Neural cell (in vitro differentiated cells): ENCODE measurements around the gene TMC1. TPM values are rescaled to one million over a fixed set of nuclear protein-coding genes. Genes with fewer than 3 reads are reported as not detected.

Experiments
- H2AFZ ChIP-seq: fragments of 200-600, 300-800 bp; sonication (generic), shearing (Covaris generic); 2 replicates; pipeline ENCODE4 v1.6.0; 2014; ENCODE audit warnings: low read depth, mild to moderate bottlenecking, antibody characterized with exemption, low read length, moderate library complexity
- H3F3A ChIP-seq: fragments of 200-600 bp; shearing (Covaris generic); 2 replicates; pipeline ENCODE4 v1.6.1; 2016; ENCODE audit warnings: mild to moderate bottlenecking, moderate library complexity, mixed read lengths, antibody characterized with exemption, low read length; ENCODE audit not compliant: insufficient read depth, poor library complexity, severe bottlenecking
- H3K27ac ChIP-seq: fragments of 200-600, 300-800 bp; sonication (generic), shearing (Covaris generic); 2 replicates; pipeline ENCODE4 v1.5.1; 2014; ENCODE audit warnings: mild to moderate bottlenecking, low read length, moderate library complexity
- H3K27me3 ChIP-seq: fragments of 300-800, 200-600 bp; sonication (generic), shearing (Covaris generic); 2 replicates; pipeline ENCODE4 v1.6.0; 2014; ENCODE audit warnings: mild to moderate bottlenecking, low read depth, low read length, moderate library complexity; ENCODE audit not compliant: insufficient read depth
- H3K36me3 ChIP-seq: fragments of 300-800, 200-600 bp; sonication (generic), shearing (Covaris generic); 2 replicates; pipeline ENCODE4 v1.5.1; 2014; ENCODE audit warnings: mild to moderate bottlenecking, antibody characterized with exemption, low read length, moderate library complexity; ENCODE audit not compliant: insufficient read depth
- H3K4me2 ChIP-seq: fragments of 300-800, 200-600 bp; sonication (generic), shearing (Covaris generic); 2 replicates; pipeline ENCODE4 v1.6.0; 2014; ENCODE audit warnings: mild to moderate bottlenecking, low read length
- H3K4me3 ChIP-seq: fragments of 300-800, 200-600 bp; sonication (generic), shearing (Covaris generic); 2 replicates; pipeline ENCODE4 v1.5.1; 2014; ENCODE audit warnings: mild to moderate bottlenecking, low read length, moderate library complexity
- H3K79me2 ChIP-seq: fragments of 200-600 bp; shearing (Covaris generic); replicated peaks from 2 replicates; pipeline ENCODE4 v1.6.0; 2014; ENCODE audit warnings: mild to moderate bottlenecking, low read length, moderate library complexity; ENCODE audit not compliant: insufficient read depth
- H3K9ac ChIP-seq: fragments of 300-800, 200-600 bp; sonication (generic), shearing (Covaris generic); 2 replicates; pipeline ENCODE4 v1.6.1; 2016; ENCODE audit warnings: mild to moderate bottlenecking, low read length, mixed read lengths
- H3K9me2 ChIP-seq: fragments of 200-600 bp; shearing (Covaris generic); 2 replicates; pipeline ENCODE4 v1.6.1; 2016; ENCODE audit warnings: mild to moderate bottlenecking, low read length, mixed read lengths; ENCODE audit not compliant: insufficient read depth
- H3K9me3 ChIP-seq: fragments of 200-600, 300-800 bp; sonication (generic), shearing (Covaris generic); 2 replicates; pipeline ENCODE4 v1.6.1; 2016; ENCODE audit warnings: mild to moderate bottlenecking, mixed run types, low read length, moderate library complexity, mixed read lengths
- H4K20me1 ChIP-seq: fragments of 200-600 bp; shearing (Covaris generic); 2 replicates; pipeline ENCODE4 v1.6.1; 2016; ENCODE audit warnings: mild to moderate bottlenecking, mixed run types; ENCODE audit not compliant: insufficient read depth
- CTCF ChIP-seq: fragments of 450-650 bp; IDR thresholded peaks from 2 replicates; pipeline ENCODE4 v1.5.1; 2014; ENCODE audit warnings: antibody characterized with exemption, mild to moderate bottlenecking, moderate library complexity; ENCODE audit not compliant: poor library complexity, severe bottlenecking
- EP300 ChIP-seq: fragments of 450-650 bp; conservative IDR thresholded peaks from 2 replicates; pipeline ENCODE4 v1.6.1; 2014; ENCODE audit warnings: antibody characterized with exemption, mild to moderate bottlenecking, moderate library complexity; ENCODE audit not compliant: poor library complexity, severe bottlenecking
- EZH2 ChIP-seq: fragments of 200-600, 300-800 bp; shearing (Covaris generic), sonication (generic); IDR thresholded peaks from 2 replicates; pipeline ENCODE4 v1.6.1; 2014; ENCODE audit warnings: antibody characterized with exemption, low read length, borderline replicate concordance, mild to moderate bottlenecking; ENCODE audit not compliant: insufficient read depth, poor library complexity, severe bottlenecking
- MXI1 ChIP-seq: fragments of 450-650 bp; conservative IDR thresholded peaks from 2 replicates; pipeline ENCODE4 v1.6.1; 2014; ENCODE audit warnings: antibody characterized with exemption, mild to moderate bottlenecking; ENCODE audit not compliant: poor library complexity, severe bottlenecking
- POLR2AphosphoS5 ChIP-seq: IDR thresholded peaks from 2 replicates; pipeline ENCODE4 v1.6.1; 2012
- RAD21 ChIP-seq: fragments of 450-650 bp; conservative IDR thresholded peaks from 2 replicates; pipeline ENCODE4 v1.6.1; 2014; ENCODE audit warnings: antibody characterized with exemption, mild to moderate bottlenecking, moderate library complexity
- REST ChIP-seq: IDR thresholded peaks from 2 replicates; pipeline ENCODE4 v1.6.1; 2012; ENCODE audit warnings: borderline replicate concordance
- SMC3 ChIP-seq: fragments of 450-650 bp; conservative IDR thresholded peaks from 2 replicates; pipeline ENCODE4 v1.6.1; 2014; ENCODE audit warnings: antibody characterized with exemption, mild to moderate bottlenecking, moderate library complexity; ENCODE audit not compliant: poor library complexity
- TAF1 ChIP-seq: IDR thresholded peaks from 2 replicates; pipeline ENCODE4 v1.6.1; 2012; ENCODE audit warnings: low read depth
- polyA plus RNA-seq: library from polyadenylated mRNA; depleted of rRNA; stranded (reverse); fragments of >200 nt; gene quantifications from 2 replicates; pipeline ENCODE4 v1.2.3, GENCODE V29; 2014

TMC1 gene
- polyA plus RNA-seq, 1 donor from 2014 or later = not detected

DNA sequence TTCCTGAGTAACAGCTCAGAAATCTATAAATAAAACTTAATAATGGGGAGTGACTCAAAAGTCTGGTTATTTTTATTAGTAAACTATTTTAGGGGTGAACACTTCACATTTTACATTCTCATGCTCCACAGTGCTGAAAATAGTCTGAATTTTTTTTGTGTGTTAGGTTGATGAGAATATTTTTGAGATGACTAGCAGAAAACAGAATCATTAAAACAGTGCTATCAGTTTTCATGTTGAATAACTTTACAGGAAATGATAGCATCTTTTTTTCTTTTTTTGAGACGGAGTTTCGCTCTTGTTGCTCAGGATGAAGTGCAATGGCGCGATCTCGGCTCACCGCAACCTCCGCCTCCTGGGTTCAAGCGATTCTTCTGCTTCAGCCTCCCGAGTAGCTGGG, 60.3 kb downstream of the TMC1 start:
- no peaks in the 10 kb centered on the region for H4K20me1 ChIP-seq
- no peaks in the 10 kb centered on the region for H3K36me3 ChIP-seq
- H3K27ac ChIP-seq = no peak overlapping the region
- H2AFZ ChIP-seq = no peak overlapping the region
- no peak overlapping the region for H3K4me3 ChIP-seq
- no peak overlapping the region for H3K4me2 ChIP-seq
- no peaks in the 10 kb centered on the region for H3K27me3 ChIP-seq
- H3K79me2 ChIP-seq = no peaks in the 10 kb centered on the region
- no peaks in the 10 kb centered on the region for H3F3A ChIP-seq
- H3K9ac ChIP-seq = no peak overlapping the region
- TF ChIP-seq POLR2AphosphoS5 (no peak), EZH2 (no peak), MXI1 (no peak), RAD21 (no peak), SMC3 (no peak), TAF1 (no peak), REST (no peak), CTCF (no peak), EP300 (no peak)
- H3K9me2 ChIP-seq = no peaks in the 10 kb centered on the region
- no peaks in the 10 kb centered on the region for H3K9me3 ChIP-seq

- Histone ChIP-seq H3K4me3 (no peak overlapping the region), H3K9me3 (no peaks in the 10 kb centered on the region), H2AFZ (no peak overlapping the region), H3K9ac (no peak overlapping the region), H3K27ac (no peak overlapping the region), H3K79me2 (no peaks in the 10 kb centered on the region), H4K20me1 (no peaks in the 10 kb centered on the region), H3K9me2 (no peaks in the 10 kb centered on the region), H3K36me3 (no peaks in the 10 kb centered on the region), H3K27me3 (no peaks in the 10 kb centered on the region), H3K4me2 (no peak overlapping the region), H3F3A (no peaks in the 10 kb centered on the region)
- TF ChIP-seq POLR2AphosphoS5 (no peak), EP300 (no peak), MXI1 (no peak), EZH2 (no peak), RAD21 (no peak), SMC3 (no peak), REST (no peak), CTCF (no peak), TAF1 (no peak)
Observed at GRCh38 chr9:72583370-72583769, 62.0 kb downstream of the TMC1 start.
